Measurements from ENCODE around the gene FUT2.

Gene FUT2

GRCh38 chr19:48702701-48703100 lies 6.9 kb downstream of the FUT2 start:
- TF ChIP-seq CTCF (IDR thresholded peaks at IDR 0.05; ENCODE audit: control insufficient read depth, insufficient read depth, low read depth, low read length, missing control alignments): no peak
- no peak overlapping the region for H3K4me3 ChIP-seq (ENCODE audit: control insufficient read depth, low read depth, low read length)
- DNase-seq (ENCODE audit: low read depth): no peak

- no peak for TF ChIP-seq CTCF (IDR thresholded peaks at IDR 0.05; ENCODE audit: control insufficient read depth, insufficient read depth, low read depth, low read length, missing control alignments)
- no peak overlapping the region for H3K4me3 ChIP-seq (ENCODE audit: control insufficient read depth, low read depth, low read length)
- DNase-seq (ENCODE audit: low read depth): no peak
These were observed 7.5 kb downstream of the FUT2 start for GRCh38 chr19:48703316-48703715.

- no peak overlapping the region for H3K4me3 ChIP-seq (ENCODE audit: control insufficient read depth, low read depth, low read length)
- no peak for TF ChIP-seq CTCF (IDR thresholded peaks at IDR 0.05; ENCODE audit: control insufficient read depth, insufficient read depth, low read depth, low read length, missing control alignments)
- DNase-seq (ENCODE audit: low read depth): no peak
These were observed 9.7 kb downstream of the FUT2 start for GRCh38 chr19:48705431-48705830.

- DNase-seq (ENCODE audit: low read depth): no peak
- no peak for TF ChIP-seq CTCF (IDR thresholded peaks at IDR 0.05; ENCODE audit: control insufficient read depth, insufficient read depth, low read depth, low read length, missing control alignments)
- H3K4me3 ChIP-seq (ENCODE audit: control insufficient read depth, low read depth, low read length): no peak overlapping the region
These were observed 12.7 kb downstream of the FUT2 start for GRCh38 chr19:48708471-48708870.

- no peak overlapping the region for H3K4me3 ChIP-seq (ENCODE audit: control insufficient read depth, low read depth, low read length)
- no peak for DNase-seq (ENCODE audit: low read depth)
- no peak for TF ChIP-seq CTCF (IDR thresholded peaks at IDR 0.05; ENCODE audit: control insufficient read depth, insufficient read depth, low read depth, low read length, missing control alignments)
These were observed 15.4 kb downstream of the FUT2 start for GRCh38 chr19:48711106-48711662.

GRCh38 chr19:48713041-48713863 lies 17.5 kb downstream of the FUT2 start:
- H3K4me3 ChIP-seq (ENCODE audit: control insufficient read depth, low read depth, low read length): peak overlapping the region; percentile 86
- DNase-seq (ENCODE audit: low read depth): no peak
- peak; percentile 21 for TF ChIP-seq CTCF (IDR thresholded peaks at IDR 0.05; ENCODE audit: control insufficient read depth, insufficient read depth, low read depth, low read length, missing control alignments)

Data from AG09309 (cell line).